DOHH2 (cell line): Measurements from ENCODE around the gene BPIFB2.

Experiments used
- H3F3A ChIP-seq: fragments of 200-600 bp; sonication (generic), shearing (Covaris generic); 2 replicates; pipeline ENCODE4 v1.6.0; 2016; ENCODE audit warnings: antibody characterized with exemption, mild to moderate bottlenecking; ENCODE audit not compliant: control insufficient read depth, insufficient read depth
- H3K27ac ChIP-seq: fragments of 200-600 bp; sonication (generic); 2 replicates; pipeline ENCODE4 v1.5.1; 2014; ENCODE audit warnings: low read depth, mild to moderate bottlenecking, low read length, moderate library complexity
- H3K27me3 ChIP-seq: fragments of 200-600 bp; sonication (generic); 2 replicates; pipeline ENCODE4 v1.6.1; 2014; ENCODE audit warnings: mild to moderate bottlenecking, low read length, mixed read lengths; ENCODE audit not compliant: control insufficient read depth
- H3K36me3 ChIP-seq: fragments of 200-600 bp; sonication (generic); 2 replicates; pipeline ENCODE4 v1.6.1; 2014; ENCODE audit warnings: mild to moderate bottlenecking, low read length, moderate library complexity, mixed read lengths; ENCODE audit not compliant: control insufficient read depth
- H3K4me1 ChIP-seq: fragments of 200-600 bp; sonication (generic); 2 replicates; pipeline ENCODE4 v1.6.1; 2014; ENCODE audit warnings: mild to moderate bottlenecking, low read length, mixed read lengths; ENCODE audit not compliant: control insufficient read depth
- H3K4me2 ChIP-seq: fragments of 200-600 bp; sonication (generic); 2 replicates; pipeline ENCODE4 v1.6.0; 2014; ENCODE audit warnings: mild to moderate bottlenecking, low read length, moderate library complexity
- H3K4me3 ChIP-seq: fragments of 200-600 bp; sonication (generic); 2 replicates; pipeline ENCODE4 v1.5.1; 2014; ENCODE audit warnings: mild to moderate bottlenecking, low read length, mixed read lengths
- H3K79me2 ChIP-seq: fragments of 200-600 bp; sonication (generic); 2 replicates; pipeline ENCODE4 v1.6.1; 2014; ENCODE audit warnings: mild to moderate bottlenecking, low read length, mixed read lengths; ENCODE audit not compliant: control insufficient read depth
- H3K9me2 ChIP-seq: fragments of 200-600 bp; sonication (generic); replicated peaks from 2 replicates; pipeline ENCODE4 v1.6.1; 2014; ENCODE audit warnings: mild to moderate bottlenecking, low read length, mixed read lengths; ENCODE audit not compliant: control insufficient read depth
- H3K9me3 ChIP-seq: fragments of 200-600 bp; sonication (generic); 2 replicates; pipeline ENCODE4 v1.6.1; 2014; ENCODE audit warnings: antibody characterized with exemption, low read length, mixed read lengths; ENCODE audit not compliant: control insufficient read depth, insufficient read depth
- H4K20me1 ChIP-seq: fragments of 200-600 bp; sonication (generic); 2 replicates; pipeline ENCODE4 v1.6.0; 2014; ENCODE audit warnings: low read depth, mild to moderate bottlenecking, antibody characterized with exemption, low read length, moderate library complexity; ENCODE audit not compliant: control insufficient read depth, insufficient read depth
- EZH2phosphoT487 ChIP-seq: fragments of 200-600 bp; sonication (generic); IDR thresholded peaks from 2 replicates; pipeline ENCODE4 v1.6.1; 2017; ENCODE audit warnings: borderline replicate concordance, mild to moderate bottlenecking, antibody characterized with exemption, low read length, moderate library complexity, mixed read lengths
- TF ChIP-seq, protein P1 (sequence below): fragments of 200-600 bp; sonication (generic); IDR thresholded peaks from one replicate; pipeline ENCODE4 v1.5.1; 2014; ENCODE audit warnings: antibody characterized with exemption, mild to moderate bottlenecking, low read depth, low read length; ENCODE audit not compliant: poor library complexity, severe bottlenecking

Gene BPIFB2

DNA sequence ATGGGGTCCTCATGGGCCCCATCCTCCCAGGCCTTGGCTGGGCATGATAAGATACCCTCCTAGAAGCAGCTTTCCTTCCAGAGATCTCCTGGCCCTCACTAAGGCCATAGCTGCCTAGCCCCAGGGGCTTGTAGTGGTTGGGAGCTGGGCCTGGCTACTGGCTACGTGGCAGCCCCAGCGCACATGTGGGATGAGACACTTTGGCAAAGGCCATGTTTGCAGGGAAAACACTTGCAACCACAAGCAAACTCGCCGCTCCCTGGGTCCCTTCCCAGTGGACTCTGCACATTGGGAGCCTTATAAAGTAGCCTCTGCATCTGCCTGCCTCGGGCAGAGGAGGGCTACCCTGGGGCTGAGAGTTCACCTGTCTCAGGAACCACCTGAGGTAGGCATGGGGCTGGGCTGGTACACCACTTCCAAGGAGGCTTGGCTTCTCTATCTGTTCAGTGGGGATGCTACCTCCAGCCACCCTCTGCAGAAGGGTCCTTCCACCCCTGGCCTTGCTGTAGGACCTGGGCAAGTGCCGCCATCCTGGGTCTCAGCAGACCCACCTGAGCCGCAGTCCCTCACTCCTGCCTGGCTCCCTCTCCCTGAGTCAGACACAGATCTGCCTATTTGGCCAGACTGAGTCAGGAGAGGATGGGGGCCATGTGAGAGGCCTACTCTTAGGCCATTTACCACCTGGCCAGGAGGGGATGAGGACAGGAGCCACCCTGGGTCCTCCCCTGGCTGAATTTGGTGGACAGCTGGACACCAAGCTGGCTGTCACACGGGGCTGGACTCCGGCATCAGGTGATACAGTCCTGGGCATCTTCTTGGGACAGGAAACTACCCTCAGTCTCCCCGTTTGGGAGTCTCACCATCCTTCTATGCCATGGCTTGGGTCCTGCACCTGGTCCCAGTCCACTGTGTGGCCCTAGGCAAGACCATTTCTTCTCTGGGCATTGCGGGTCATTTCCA lies at the start of gene BPIFB2:
Gene BPIFB2, plus strand, starts transcription at position 329 of the 960 bp plus-strand sequence. CDS start 871 bp downstream, outside the sequence.
- no peak for TF ChIP-seq EZH2phosphoT487
- TF ChIP-seq, protein P1, sequence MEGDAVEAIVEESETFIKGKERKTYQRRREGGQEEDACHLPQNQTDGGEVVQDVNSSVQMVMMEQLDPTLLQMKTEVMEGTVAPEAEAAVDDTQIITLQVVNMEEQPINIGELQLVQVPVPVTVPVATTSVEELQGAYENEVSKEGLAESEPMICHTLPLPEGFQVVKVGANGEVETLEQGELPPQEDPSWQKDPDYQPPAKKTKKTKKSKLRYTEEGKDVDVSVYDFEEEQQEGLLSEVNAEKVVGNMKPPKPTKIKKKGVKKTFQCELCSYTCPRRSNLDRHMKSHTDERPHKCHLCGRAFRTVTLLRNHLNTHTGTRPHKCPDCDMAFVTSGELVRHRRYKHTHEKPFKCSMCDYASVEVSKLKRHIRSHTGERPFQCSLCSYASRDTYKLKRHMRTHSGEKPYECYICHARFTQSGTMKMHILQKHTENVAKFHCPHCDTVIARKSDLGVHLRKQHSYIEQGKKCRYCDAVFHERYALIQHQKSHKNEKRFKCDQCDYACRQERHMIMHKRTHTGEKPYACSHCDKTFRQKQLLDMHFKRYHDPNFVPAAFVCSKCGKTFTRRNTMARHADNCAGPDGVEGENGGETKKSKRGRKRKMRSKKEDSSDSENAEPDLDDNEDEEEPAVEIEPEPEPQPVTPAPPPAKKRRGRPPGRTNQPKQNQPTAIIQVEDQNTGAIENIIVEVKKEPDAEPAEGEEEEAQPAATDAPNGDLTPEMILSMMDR: no peak
- Histone ChIP-seq H4K20me1 (no peaks in the 10 kb centered on the region), H3K4me3 (no peak within 1 kb of the TSS), H3K9me2 (no peaks in the 10 kb centered on the region), H3K36me3 (no peaks in the 10 kb centered on the region), H3K79me2 (no peaks in the 10 kb centered on the region), H3K27me3 (0 out of 2 replicates have a peak, but pooled peaks cover 4% of the 10 kb centered on the region), H3K4me1 (no peaks in the 10 kb centered on the region), H3F3A (no peaks in the 10 kb centered on the region), H3K9me3 (no peaks in the 10 kb centered on the region), H3K4me2 (no peak within 1 kb of the TSS), H3K27ac (no peak within 1 kb of the TSS)

DNA sequence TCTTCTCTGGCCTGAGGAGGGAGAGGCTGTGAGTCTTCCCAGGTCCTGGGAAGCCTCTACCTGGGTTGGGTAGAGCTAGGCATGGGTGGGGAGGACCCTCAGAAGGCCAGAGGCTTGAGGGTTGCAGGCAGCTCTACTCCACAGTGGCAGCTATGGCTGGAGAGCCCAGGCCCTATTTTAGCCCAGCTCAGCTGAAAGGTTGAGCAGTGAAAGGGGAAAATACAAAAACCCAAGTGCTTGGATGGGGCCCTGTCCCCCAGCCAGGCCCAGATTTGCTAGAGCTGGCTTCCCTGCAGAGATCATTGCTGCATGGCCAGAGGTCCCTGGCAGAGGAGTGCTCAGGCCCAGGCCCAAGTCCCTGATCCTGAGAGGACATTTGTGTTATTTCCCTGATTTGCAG lies 48.9 kb upstream of the BPIFB2 start:
- Histone ChIP-seq H4K20me1 (no peaks in the 10 kb centered on the region), H3F3A (no peaks in the 10 kb centered on the region)

DNA sequence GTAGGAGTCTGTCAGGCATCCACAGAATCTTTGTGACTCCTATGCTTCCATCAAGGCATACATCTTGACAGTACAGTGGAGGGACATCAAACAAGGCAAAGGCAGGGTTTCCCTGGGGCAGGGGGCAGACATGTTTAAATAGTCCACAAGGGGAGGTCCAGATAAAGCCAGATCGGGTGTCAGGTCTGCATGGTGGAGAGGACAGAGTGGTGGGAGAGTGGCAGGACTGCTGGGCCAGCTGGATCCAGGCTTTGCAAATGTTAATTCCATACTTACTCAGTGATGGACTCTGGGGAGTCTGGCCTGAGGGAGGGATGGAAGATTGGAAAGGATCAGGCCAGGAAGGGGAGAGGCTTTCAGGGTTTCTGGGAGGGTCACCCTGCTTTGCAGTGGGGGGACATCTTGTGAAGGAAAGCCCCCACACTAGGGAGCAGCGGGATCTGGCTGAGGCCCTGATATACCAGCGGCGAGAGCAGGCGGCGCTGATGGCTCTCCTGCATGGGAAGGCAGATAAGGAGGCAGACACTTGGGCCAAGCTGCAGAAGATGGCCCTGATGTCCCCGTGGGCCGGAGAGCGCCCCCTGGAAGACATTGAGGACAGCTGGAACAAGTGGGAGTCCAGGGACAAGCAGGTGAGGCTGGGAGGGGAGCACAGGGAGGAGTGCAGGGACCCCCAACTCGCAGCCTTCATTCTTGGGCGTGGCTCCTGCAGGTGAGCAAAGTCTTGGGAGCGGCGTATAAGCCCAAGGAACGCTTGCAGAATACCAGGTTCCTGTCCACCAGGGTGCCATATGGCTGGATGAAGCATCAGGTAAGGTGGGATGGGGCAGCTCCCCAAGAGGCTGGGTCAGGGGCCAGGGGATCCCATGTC lies 47.9 kb upstream of the BPIFB2 start:
- H3K9me2 ChIP-seq: no peaks in the 10 kb centered on the region
- H3F3A ChIP-seq: no peaks in the 10 kb centered on the region
- H3K4me2 ChIP-seq: no peak overlapping the region
- H3K27ac ChIP-seq: no peak overlapping the region
- H4K20me1 ChIP-seq: no peaks in the 10 kb centered on the region
- no peaks in the 10 kb centered on the region for H3K79me2 ChIP-seq
- H3K9me3 ChIP-seq: peaks cover under 1% of the 10 kb centered on the region; the same call in 1 of the 2 replicates
- H3K4me1 ChIP-seq: no peaks in the 10 kb centered on the region
- no peaks in the 10 kb centered on the region for H3K36me3 ChIP-seq
- no peak for TF ChIP-seq EZH2phosphoT487
- TF ChIP-seq, protein P1: no peak
- no peaks in the 10 kb centered on the region; the same call in 1 of the 2 replicates for H3K27me3 ChIP-seq
- H3K4me3 ChIP-seq: no peak overlapping the region

More for the DNA sequence above, 48.9 kb upstream of the BPIFB2 start:
- Histone ChIP-seq H3K27me3 (no peaks in the 10 kb centered on the region; the same call in none of the 2 replicates), H3K27ac (no peak overlapping the region), H3K9me3 (peaks cover 8% of the 10 kb centered on the region), H3K4me1 (no peaks in the 10 kb centered on the region), H3K79me2 (no peaks in the 10 kb centered on the region), H3K4me2 (no peak overlapping the region), H3K4me3 (no peak overlapping the region), H3K9me2 (no peaks in the 10 kb centered on the region), H3K36me3 (no peaks in the 10 kb centered on the region)
- TF ChIP-seq, protein P1: no peak
- TF ChIP-seq EZH2phosphoT487: no peak
